K562 (cell line): ENCODE data around the gene F13A1.

Experiments
- CHD4 ChIP-seq: fragments of 200-600 bp; sonication (generic); IDR thresholded peaks from 3 replicates; pipeline ENCODE4 v1.6.1; 2012; ENCODE audit warnings: low read depth, mild to moderate bottlenecking, mixed read lengths, low read length, inconsistent platforms; ENCODE audit not compliant: insufficient read depth, insufficient replicate concordance, poor library complexity, severe bottlenecking
- CXXC5 ChIP-seq: fragments of 250-450 bp; sonication (Bioruptor Pico); IDR thresholded peaks from 2 replicates; pipeline ENCODE4 v1.8.0; 2022; ENCODE audit warnings: inconsistent platforms, mild to moderate bottlenecking, moderate library complexity
- HNRNPL ChIP-seq: fragments of 200-400 bp; formaldehyde crosslinking; IDR thresholded peaks from 2 replicates; pipeline ENCODE4 v1.6.1; 2017; ENCODE audit warnings: low read depth, mild to moderate bottlenecking, low read length
- ILF3 ChIP-seq: fragments of 450-650 bp; IDR thresholded peaks from 2 replicates; pipeline ENCODE4 v1.6.1; 2018; ENCODE audit warnings: antibody characterized with exemption, mild to moderate bottlenecking, moderate library complexity, borderline replicate concordance
- JUN ChIP-seq, 2 experiments: sonication (generic) in 1 of 2; formaldehyde crosslinking in 1 of 2; IDR thresholded peaks; 2 replicates each; pipeline versions ENCODE4 v1.6.1 to v1.8.0; 2012 to 2022; ENCODE audit warnings: borderline replicate concordance in 2 of 2, mild to moderate bottlenecking in 2 of 2, improper control_type of control experiment in 1 of 2, low read depth in 1 of 2, low read length in 1 of 2, missing genetic modification reagents in 1 of 2
- NFIC ChIP-seq: fragments of 450-650 bp; IDR thresholded peaks from 2 replicates; pipeline ENCODE4 v1.6.1; 2017; ENCODE audit warnings: mild to moderate bottlenecking, inconsistent platforms
- TOE1 ChIP-seq, 2 experiments: fragments of 450-650 bp in 1 of 2; sonication (generic) in 1 of 2; formaldehyde crosslinking in 1 of 2; IDR thresholded peaks; 2 replicates each; pipeline versions ENCODE4 v1.7.1 to v1.8.0; 2016 to 2022; ENCODE audit warnings: borderline replicate concordance in 2 of 2, mild to moderate bottlenecking in 2 of 2, antibody characterized with exemption in 1 of 2, inconsistent platforms in 1 of 2, low read depth in 1 of 2, missing genetic modification reagents in 1 of 2, moderate library complexity in 1 of 2
- ZFP30 ChIP-seq: fragments of 250-450 bp; sonication (Bioruptor Pico); IDR thresholded peaks from 2 replicates; pipeline ENCODE4 v1.8.0; 2022; ENCODE audit warnings: moderate library complexity, mild to moderate bottlenecking, inconsistent platforms, borderline replicate concordance
- TF ChIP-seq, protein P1 (sequence below), 3 experiments: IDR thresholded peaks in 2 of 3; conservative IDR thresholded peaks in 1 of 3; 2 replicates each; pipeline ENCODE4 v1.5.1; 2011 to 2012; ENCODE audit warnings: low read length in 3 of 3, mild to moderate bottlenecking in 3 of 3, control low read depth in 2 of 3, improper control_type of control experiment in 1 of 3, inconsistent platforms in 1 of 3, low read depth in 1 of 3, mixed read lengths in 1 of 3, moderate library complexity in 1 of 3; ENCODE audit not compliant: insufficient read depth in 2 of 3
- TF ChIP-seq, protein P2 (sequence below): sonication (generic); formaldehyde crosslinking; IDR thresholded peaks from 2 replicates; pipeline ENCODE4 v1.9.0; 2022; ENCODE audit warnings: mild to moderate bottlenecking, missing genetic modification reagents
- TF ChIP-seq, protein P3 (sequence below): sonication (generic); formaldehyde crosslinking; IDR thresholded peaks from 2 replicates; pipeline ENCODE4 v1.8.0; 2022; ENCODE audit warnings: mild to moderate bottlenecking, missing genetic modification reagents
- TF ChIP-seq, protein P4 (sequence below): sonication (generic); formaldehyde crosslinking; IDR thresholded peaks from 2 replicates; pipeline ENCODE4 v1.9.0; 2022; ENCODE audit warnings: mild to moderate bottlenecking, missing genetic modification reagents

DNA sequence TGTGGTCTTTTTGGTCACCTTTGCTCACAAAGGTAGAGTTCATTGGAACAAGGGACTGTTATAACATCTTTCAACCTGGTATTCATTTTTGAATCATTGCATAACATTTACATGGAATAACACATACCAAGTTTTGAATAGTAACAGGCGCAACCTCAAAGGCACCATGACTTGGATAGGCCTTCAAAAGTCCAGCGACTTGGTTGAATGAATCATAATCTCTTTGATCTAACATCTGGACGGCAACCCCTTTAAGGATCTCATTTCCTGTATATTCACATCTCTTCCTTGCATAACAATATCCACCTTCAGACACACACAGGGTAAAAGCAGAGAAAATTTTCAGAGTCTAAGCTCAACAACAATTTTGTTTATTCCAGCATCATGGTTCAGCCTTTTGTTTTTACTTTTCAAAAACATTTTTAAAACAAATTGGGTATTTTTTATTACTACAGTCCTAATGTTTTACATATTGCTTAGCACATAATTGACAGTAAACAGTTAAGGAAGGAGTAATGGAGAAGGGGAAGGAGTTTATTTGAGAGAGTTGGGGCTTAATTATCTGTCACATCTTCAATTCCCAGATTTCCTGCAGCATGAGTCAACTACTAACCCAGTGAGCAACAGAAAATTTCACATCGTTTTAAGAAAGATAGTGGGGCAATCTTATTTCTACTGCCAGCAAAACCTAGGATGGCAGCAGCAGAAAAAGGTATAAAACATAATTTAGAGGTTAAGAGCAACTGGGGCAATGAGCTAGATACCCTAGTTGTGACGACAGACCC is 41.8 kb upstream of the F13A1 start:
- TF ChIP-seq, protein P1, sequence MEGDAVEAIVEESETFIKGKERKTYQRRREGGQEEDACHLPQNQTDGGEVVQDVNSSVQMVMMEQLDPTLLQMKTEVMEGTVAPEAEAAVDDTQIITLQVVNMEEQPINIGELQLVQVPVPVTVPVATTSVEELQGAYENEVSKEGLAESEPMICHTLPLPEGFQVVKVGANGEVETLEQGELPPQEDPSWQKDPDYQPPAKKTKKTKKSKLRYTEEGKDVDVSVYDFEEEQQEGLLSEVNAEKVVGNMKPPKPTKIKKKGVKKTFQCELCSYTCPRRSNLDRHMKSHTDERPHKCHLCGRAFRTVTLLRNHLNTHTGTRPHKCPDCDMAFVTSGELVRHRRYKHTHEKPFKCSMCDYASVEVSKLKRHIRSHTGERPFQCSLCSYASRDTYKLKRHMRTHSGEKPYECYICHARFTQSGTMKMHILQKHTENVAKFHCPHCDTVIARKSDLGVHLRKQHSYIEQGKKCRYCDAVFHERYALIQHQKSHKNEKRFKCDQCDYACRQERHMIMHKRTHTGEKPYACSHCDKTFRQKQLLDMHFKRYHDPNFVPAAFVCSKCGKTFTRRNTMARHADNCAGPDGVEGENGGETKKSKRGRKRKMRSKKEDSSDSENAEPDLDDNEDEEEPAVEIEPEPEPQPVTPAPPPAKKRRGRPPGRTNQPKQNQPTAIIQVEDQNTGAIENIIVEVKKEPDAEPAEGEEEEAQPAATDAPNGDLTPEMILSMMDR (IDR thresholded peaks at IDR 0.05 in 2 of 3, conservative IDR thresholded peaks at IDR 0.05 in 1 of 3; ENCODE audit: insufficient read depth in 2 of 3, low read depth in 1 of 3, low read length in 3 of 3): no peak
- TF ChIP-seq, protein P2, sequence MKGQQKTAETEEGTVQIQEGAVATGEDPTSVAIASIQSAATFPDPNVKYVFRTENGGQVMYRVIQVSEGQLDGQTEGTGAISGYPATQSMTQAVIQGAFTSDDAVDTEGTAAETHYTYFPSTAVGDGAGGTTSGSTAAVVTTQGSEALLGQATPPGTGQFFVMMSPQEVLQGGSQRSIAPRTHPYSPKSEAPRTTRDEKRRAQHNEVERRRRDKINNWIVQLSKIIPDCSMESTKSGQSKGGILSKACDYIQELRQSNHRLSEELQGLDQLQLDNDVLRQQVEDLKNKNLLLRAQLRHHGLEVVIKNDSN (CRISPR knock-in tag): no peak
- no peak for TF ChIP-seq ILF3
- TF ChIP-seq CHD4: no peak
- TF ChIP-seq, protein P3, sequence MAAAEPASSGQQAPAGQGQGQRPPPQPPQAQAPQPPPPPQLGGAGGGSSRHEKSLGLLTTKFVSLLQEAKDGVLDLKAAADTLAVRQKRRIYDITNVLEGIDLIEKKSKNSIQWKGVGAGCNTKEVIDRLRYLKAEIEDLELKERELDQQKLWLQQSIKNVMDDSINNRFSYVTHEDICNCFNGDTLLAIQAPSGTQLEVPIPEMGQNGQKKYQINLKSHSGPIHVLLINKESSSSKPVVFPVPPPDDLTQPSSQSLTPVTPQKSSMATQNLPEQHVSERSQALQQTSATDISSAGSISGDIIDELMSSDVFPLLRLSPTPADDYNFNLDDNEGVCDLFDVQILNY (CRISPR knock-in tag): no peak
- TF ChIP-seq NFIC: no peak
- no peak for TF ChIP-seq HNRNPL
- no peak for TF ChIP-seq CXXC5 (CRISPR knock-in tag)
- TF ChIP-seq, protein P4, sequence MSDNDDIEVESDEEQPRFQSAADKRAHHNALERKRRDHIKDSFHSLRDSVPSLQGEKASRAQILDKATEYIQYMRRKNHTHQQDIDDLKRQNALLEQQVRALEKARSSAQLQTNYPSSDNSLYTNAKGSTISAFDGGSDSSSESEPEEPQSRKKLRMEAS (CRISPR knock-in tag): no peak
- TF ChIP-seq TOE1 (IDR thresholded peaks at IDR 0.05; ENCODE audit: borderline replicate concordance): no peak
- no peak for TF ChIP-seq TOE1 (CRISPR knock-in tag; IDR thresholded peaks at IDR 0.05; ENCODE audit: borderline replicate concordance, low read depth)
- TF ChIP-seq ZFP30: no peak
- TF ChIP-seq JUN (IDR thresholded peaks at IDR 0.05; ENCODE audit: borderline replicate concordance, low read depth, low read length): no peak
- TF ChIP-seq JUN (CRISPR knock-in tag; IDR thresholded peaks at IDR 0.05; ENCODE audit: borderline replicate concordance): no peak
